Neural cell (in vitro differentiated cells): ENCODE results near the gene SEC61B. TPM values are rescaled to one million over a fixed set of nuclear protein-coding genes. Genes with fewer than 3 reads are reported as not detected.

Experiments used
- H2AFZ ChIP-seq: fragments of 200-600, 300-800 bp; sonication (generic), shearing (Covaris generic); 2 replicates; pipeline ENCODE4 v1.6.0; 2014; ENCODE audit warnings: low read depth, mild to moderate bottlenecking, antibody characterized with exemption, low read length, moderate library complexity
- H3F3A ChIP-seq: fragments of 200-600 bp; shearing (Covaris generic); 2 replicates; pipeline ENCODE4 v1.6.1; 2016; ENCODE audit warnings: mild to moderate bottlenecking, moderate library complexity, mixed read lengths, antibody characterized with exemption, low read length; ENCODE audit not compliant: insufficient read depth, poor library complexity, severe bottlenecking
- H3K27ac ChIP-seq: fragments of 200-600, 300-800 bp; sonication (generic), shearing (Covaris generic); 2 replicates; pipeline ENCODE4 v1.5.1; 2014; ENCODE audit warnings: mild to moderate bottlenecking, low read length, moderate library complexity
- H3K27me3 ChIP-seq: fragments of 300-800, 200-600 bp; sonication (generic), shearing (Covaris generic); 2 replicates; pipeline ENCODE4 v1.6.0; 2014; ENCODE audit warnings: mild to moderate bottlenecking, low read depth, low read length, moderate library complexity; ENCODE audit not compliant: insufficient read depth
- H3K36me3 ChIP-seq: fragments of 300-800, 200-600 bp; sonication (generic), shearing (Covaris generic); 2 replicates; pipeline ENCODE4 v1.5.1; 2014; ENCODE audit warnings: mild to moderate bottlenecking, antibody characterized with exemption, low read length, moderate library complexity; ENCODE audit not compliant: insufficient read depth
- H3K4me2 ChIP-seq: fragments of 300-800, 200-600 bp; sonication (generic), shearing (Covaris generic); 2 replicates; pipeline ENCODE4 v1.6.0; 2014; ENCODE audit warnings: mild to moderate bottlenecking, low read length
- H3K4me3 ChIP-seq: fragments of 300-800, 200-600 bp; sonication (generic), shearing (Covaris generic); 2 replicates; pipeline ENCODE4 v1.5.1; 2014; ENCODE audit warnings: mild to moderate bottlenecking, low read length, moderate library complexity
- H3K79me2 ChIP-seq: fragments of 200-600 bp; shearing (Covaris generic); replicated peaks from 2 replicates; pipeline ENCODE4 v1.6.0; 2014; ENCODE audit warnings: mild to moderate bottlenecking, low read length, moderate library complexity; ENCODE audit not compliant: insufficient read depth
- H3K9ac ChIP-seq: fragments of 300-800, 200-600 bp; sonication (generic), shearing (Covaris generic); 2 replicates; pipeline ENCODE4 v1.6.1; 2016; ENCODE audit warnings: mild to moderate bottlenecking, low read length, mixed read lengths
- H3K9me2 ChIP-seq: fragments of 200-600 bp; shearing (Covaris generic); 2 replicates; pipeline ENCODE4 v1.6.1; 2016; ENCODE audit warnings: mild to moderate bottlenecking, low read length, mixed read lengths; ENCODE audit not compliant: insufficient read depth
- H3K9me3 ChIP-seq: fragments of 200-600, 300-800 bp; sonication (generic), shearing (Covaris generic); 2 replicates; pipeline ENCODE4 v1.6.1; 2016; ENCODE audit warnings: mild to moderate bottlenecking, mixed run types, low read length, moderate library complexity, mixed read lengths
- H4K20me1 ChIP-seq: fragments of 200-600 bp; shearing (Covaris generic); 2 replicates; pipeline ENCODE4 v1.6.1; 2016; ENCODE audit warnings: mild to moderate bottlenecking, mixed run types; ENCODE audit not compliant: insufficient read depth
- EP300 ChIP-seq: fragments of 450-650 bp; conservative IDR thresholded peaks from 2 replicates; pipeline ENCODE4 v1.6.1; 2014; ENCODE audit warnings: antibody characterized with exemption, mild to moderate bottlenecking, moderate library complexity; ENCODE audit not compliant: poor library complexity, severe bottlenecking
- EZH2 ChIP-seq: fragments of 200-600, 300-800 bp; shearing (Covaris generic), sonication (generic); IDR thresholded peaks from 2 replicates; pipeline ENCODE4 v1.6.1; 2014; ENCODE audit warnings: antibody characterized with exemption, low read length, borderline replicate concordance, mild to moderate bottlenecking; ENCODE audit not compliant: insufficient read depth, poor library complexity, severe bottlenecking
- MXI1 ChIP-seq: fragments of 450-650 bp; conservative IDR thresholded peaks from 2 replicates; pipeline ENCODE4 v1.6.1; 2014; ENCODE audit warnings: antibody characterized with exemption, mild to moderate bottlenecking; ENCODE audit not compliant: poor library complexity, severe bottlenecking
- POLR2AphosphoS5 ChIP-seq: IDR thresholded peaks from 2 replicates; pipeline ENCODE4 v1.6.1; 2012
- RAD21 ChIP-seq: fragments of 450-650 bp; conservative IDR thresholded peaks from 2 replicates; pipeline ENCODE4 v1.6.1; 2014; ENCODE audit warnings: antibody characterized with exemption, mild to moderate bottlenecking, moderate library complexity
- SMC3 ChIP-seq: fragments of 450-650 bp; conservative IDR thresholded peaks from 2 replicates; pipeline ENCODE4 v1.6.1; 2014; ENCODE audit warnings: antibody characterized with exemption, mild to moderate bottlenecking, moderate library complexity; ENCODE audit not compliant: poor library complexity
- TAF1 ChIP-seq: IDR thresholded peaks from 2 replicates; pipeline ENCODE4 v1.6.1; 2012; ENCODE audit warnings: low read depth
- polyA plus RNA-seq: library from polyadenylated mRNA; depleted of rRNA; stranded (reverse); fragments of >200 nt; gene quantifications from 2 replicates; pipeline ENCODE4 v1.2.3, GENCODE V29; 2014
- TF ChIP-seq, protein P1 (sequence below): fragments of 450-650 bp; IDR thresholded peaks from 2 replicates; pipeline ENCODE4 v1.5.1; 2014; ENCODE audit warnings: antibody characterized with exemption, mild to moderate bottlenecking, moderate library complexity; ENCODE audit not compliant: poor library complexity, severe bottlenecking
- TF ChIP-seq, protein P2 (sequence below): IDR thresholded peaks from 2 replicates; pipeline ENCODE4 v1.6.1; 2012; ENCODE audit warnings: borderline replicate concordance

The SEC61B gene
- polyA plus RNA-seq, 1 donor from 2014 or later = 203 TPM

DNA sequence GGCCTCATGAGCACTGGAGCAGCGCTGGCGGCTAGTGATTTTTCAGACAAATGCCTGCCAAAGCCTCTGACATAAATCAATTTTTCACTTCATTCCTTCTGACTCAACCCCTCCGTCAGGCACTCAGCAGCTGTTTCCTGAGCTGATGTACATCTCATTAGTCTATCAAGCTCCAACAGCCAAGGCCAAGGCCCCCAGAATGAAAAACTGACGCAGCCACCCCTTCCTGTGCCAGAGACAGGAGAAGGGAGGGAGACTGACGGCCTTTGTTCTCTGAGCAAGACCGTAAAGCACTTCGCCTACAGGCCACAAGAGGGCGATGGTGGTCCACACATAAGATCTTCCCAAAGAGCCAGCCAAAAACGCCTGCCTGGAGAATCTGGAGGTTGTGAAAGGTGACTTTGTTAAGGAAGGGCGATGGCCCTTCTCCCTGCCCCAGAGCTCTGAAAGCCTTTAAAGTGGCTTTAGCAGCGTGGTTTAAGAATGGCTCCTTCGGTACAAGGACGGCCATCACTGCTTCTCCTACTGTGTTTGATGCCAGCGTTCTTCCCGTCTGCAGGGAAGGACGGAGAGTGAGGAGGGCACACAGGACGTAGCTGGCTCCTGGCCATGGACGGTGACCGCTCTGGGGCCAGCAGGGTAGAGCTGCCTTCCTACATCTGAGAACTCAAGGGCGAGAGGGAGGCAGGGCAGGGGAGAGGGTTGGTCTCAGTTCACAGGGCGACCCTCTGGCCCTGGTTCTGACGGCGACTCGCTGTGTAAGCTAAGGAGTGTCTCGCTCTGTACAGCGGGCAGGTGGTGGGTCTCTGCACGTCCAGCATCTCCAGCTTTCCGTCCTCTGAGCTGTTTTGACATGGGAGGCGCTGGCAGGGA is 37.4 kb upstream of the SEC61B start:
- Histone ChIP-seq H3K27ac (peak overlapping the region; percentile 76), H3K4me2 (no peak overlapping the region), H3F3A (no peaks in the 10 kb centered on the region), H3K9me3 (no peaks in the 10 kb centered on the region), H3K4me3 (no peak overlapping the region), H3K27me3 (no peaks in the 10 kb centered on the region), H3K9ac (peak overlapping the region; percentile 60), H3K79me2 (no peaks in the 10 kb centered on the region), H2AFZ (peak overlapping the region; percentile 77), H3K9me2 (no peaks in the 10 kb centered on the region), H3K36me3 (no peaks in the 10 kb centered on the region), H4K20me1 (no peaks in the 10 kb centered on the region)
- TF ChIP-seq RAD21 (peak; percentile 98), SMC3 (peak; percentile 95), POLR2AphosphoS5 (peak; percentile 43), TAF1 (no peak), EP300 (peak; percentile 63), EZH2 (no peak), MXI1 (no peak)
- TF ChIP-seq, protein P1, sequence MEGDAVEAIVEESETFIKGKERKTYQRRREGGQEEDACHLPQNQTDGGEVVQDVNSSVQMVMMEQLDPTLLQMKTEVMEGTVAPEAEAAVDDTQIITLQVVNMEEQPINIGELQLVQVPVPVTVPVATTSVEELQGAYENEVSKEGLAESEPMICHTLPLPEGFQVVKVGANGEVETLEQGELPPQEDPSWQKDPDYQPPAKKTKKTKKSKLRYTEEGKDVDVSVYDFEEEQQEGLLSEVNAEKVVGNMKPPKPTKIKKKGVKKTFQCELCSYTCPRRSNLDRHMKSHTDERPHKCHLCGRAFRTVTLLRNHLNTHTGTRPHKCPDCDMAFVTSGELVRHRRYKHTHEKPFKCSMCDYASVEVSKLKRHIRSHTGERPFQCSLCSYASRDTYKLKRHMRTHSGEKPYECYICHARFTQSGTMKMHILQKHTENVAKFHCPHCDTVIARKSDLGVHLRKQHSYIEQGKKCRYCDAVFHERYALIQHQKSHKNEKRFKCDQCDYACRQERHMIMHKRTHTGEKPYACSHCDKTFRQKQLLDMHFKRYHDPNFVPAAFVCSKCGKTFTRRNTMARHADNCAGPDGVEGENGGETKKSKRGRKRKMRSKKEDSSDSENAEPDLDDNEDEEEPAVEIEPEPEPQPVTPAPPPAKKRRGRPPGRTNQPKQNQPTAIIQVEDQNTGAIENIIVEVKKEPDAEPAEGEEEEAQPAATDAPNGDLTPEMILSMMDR = peak; percentile 99
- TF ChIP-seq, protein P2, sequence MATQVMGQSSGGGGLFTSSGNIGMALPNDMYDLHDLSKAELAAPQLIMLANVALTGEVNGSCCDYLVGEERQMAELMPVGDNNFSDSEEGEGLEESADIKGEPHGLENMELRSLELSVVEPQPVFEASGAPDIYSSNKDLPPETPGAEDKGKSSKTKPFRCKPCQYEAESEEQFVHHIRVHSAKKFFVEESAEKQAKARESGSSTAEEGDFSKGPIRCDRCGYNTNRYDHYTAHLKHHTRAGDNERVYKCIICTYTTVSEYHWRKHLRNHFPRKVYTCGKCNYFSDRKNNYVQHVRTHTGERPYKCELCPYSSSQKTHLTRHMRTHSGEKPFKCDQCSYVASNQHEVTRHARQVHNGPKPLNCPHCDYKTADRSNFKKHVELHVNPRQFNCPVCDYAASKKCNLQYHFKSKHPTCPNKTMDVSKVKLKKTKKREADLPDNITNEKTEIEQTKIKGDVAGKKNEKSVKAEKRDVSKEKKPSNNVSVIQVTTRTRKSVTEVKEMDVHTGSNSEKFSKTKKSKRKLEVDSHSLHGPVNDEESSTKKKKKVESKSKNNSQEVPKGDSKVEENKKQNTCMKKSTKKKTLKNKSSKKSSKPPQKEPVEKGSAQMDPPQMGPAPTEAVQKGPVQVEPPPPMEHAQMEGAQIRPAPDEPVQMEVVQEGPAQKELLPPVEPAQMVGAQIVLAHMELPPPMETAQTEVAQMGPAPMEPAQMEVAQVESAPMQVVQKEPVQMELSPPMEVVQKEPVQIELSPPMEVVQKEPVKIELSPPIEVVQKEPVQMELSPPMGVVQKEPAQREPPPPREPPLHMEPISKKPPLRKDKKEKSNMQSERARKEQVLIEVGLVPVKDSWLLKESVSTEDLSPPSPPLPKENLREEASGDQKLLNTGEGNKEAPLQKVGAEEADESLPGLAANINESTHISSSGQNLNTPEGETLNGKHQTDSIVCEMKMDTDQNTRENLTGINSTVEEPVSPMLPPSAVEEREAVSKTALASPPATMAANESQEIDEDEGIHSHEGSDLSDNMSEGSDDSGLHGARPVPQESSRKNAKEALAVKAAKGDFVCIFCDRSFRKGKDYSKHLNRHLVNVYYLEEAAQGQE = peak; percentile 58

DNA sequence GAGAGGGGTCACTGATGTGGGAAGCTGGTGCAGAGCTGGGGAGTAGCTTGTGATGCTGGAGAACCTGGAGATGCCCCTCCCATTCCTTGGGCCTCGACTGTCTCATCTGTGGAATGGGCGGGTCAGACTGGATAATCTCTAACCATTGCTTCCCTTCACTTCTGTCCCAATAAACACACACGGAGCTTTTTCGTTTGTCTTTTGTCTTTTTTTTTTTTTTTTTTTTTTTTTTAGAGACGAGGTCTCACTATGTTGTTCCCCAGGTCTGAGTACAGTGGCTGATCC is 36.8 kb upstream of the SEC61B start:
- Histone ChIP-seq H3K27ac (peak overlapping the region; percentile 76), H3K9ac (no peak overlapping the region), H3K9me2 (no peaks in the 10 kb centered on the region), H2AFZ (peak overlapping the region; percentile 53), H3K36me3 (no peaks in the 10 kb centered on the region), H3K4me2 (no peak overlapping the region), H3K27me3 (no peaks in the 10 kb centered on the region), H3K4me3 (no peak overlapping the region), H3F3A (no peaks in the 10 kb centered on the region), H4K20me1 (no peaks in the 10 kb centered on the region), H3K9me3 (no peaks in the 10 kb centered on the region), H3K79me2 (no peaks in the 10 kb centered on the region)
- TF ChIP-seq EZH2 (no peak), EP300 (no peak), RAD21 (no peak), POLR2AphosphoS5 (no peak), SMC3 (no peak), MXI1 (no peak), TAF1 (no peak)
- TF ChIP-seq, protein P1 = no peak
- TF ChIP-seq, protein P2 = no peak
